Skin epidermis (tissue), 12 donors: ENCODE measurements around the gene ANKRA2.

ENCODE experiments used
- H3K27ac ChIP-seq, 21 experiments: fragments of 200-600 bp; sonication (generic) in 11 of 21; one replicate each; pipeline ENCODE4 v1.5.0; 2020; ENCODE audit warnings: mild to moderate bottlenecking in 3 of 21, inconsistent platforms in 2 of 21, moderate library complexity in 2 of 21
- H3K4me3 ChIP-seq, 7 experiments: fragments of 200-600 bp; sonication (generic) in 2 of 7; one replicate each; pipeline ENCODE4 v1.5.0; 2020; ENCODE audit warnings: inconsistent platforms in 2 of 7, mild to moderate bottlenecking in 2 of 7, moderate library complexity in 1 of 7

ANKRA2 gene, protein sequence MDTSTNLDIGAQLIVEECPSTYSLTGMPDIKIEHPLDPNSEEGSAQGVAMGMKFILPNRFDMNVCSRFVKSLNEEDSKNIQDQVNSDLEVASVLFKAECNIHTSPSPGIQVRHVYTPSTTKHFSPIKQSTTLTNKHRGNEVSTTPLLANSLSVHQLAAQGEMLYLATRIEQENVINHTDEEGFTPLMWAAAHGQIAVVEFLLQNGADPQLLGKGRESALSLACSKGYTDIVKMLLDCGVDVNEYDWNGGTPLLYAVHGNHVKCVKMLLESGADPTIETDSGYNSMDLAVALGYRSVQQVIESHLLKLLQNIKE

DNA sequence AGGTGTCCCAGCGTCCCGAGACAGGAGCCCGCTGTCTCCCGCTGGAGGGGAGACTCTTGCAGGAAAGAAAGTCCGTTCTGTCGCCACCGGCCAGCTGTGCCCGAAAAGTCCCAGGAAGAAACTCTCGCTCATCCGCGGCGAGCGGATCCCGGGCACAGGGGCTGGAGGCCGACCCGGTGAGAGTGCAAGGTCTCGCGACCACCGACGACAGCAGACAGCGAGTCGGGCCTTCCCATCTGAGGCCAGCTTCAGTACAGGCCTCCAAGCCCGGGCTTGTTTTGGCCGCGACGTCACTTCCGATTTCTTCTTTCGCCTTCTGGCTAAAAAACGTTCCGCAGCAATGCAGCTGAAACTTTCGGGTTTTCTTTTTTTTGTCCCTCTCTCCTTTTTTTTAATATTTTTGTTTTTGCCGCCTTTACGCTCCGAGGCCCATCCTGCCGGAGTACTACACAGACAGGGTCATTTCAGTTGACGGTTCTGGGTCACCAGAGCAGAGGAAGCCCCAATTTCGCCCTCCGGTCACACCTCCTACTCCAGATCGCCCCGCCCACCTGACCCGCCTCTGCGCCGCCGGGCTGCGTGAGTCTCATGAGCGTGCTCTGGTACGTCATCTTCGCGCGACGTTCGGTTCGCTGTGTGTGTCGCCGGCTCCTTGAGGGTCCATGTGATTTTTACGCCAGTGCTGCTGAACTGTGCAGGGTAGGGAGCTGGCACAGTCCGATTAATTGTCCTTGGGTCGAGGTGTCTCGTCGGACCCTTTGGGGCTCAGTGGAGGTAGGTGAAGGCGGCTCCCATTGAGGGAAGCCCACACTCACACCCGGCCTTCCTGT, at the start of gene ANKRA2, which contains the start of gene UTP15:
ANKRA2 (minus strand) TSS at position 501 of the 830 bp plus-strand sequence. CDS start 2,758 bp downstream, outside the sequence.
UTP15 (plus strand) TSS at position 605 of the 830 bp plus-strand sequence. CDS start 1,602 bp downstream, outside the sequence.
- Histone ChIP-seq H3K27ac (peak within 1 kb of the TSS; percentile 19 to 98 (median 94)), H3K4me3 (peak within 1 kb of the TSS; percentile 78 to 97 (median 89))

DNA sequence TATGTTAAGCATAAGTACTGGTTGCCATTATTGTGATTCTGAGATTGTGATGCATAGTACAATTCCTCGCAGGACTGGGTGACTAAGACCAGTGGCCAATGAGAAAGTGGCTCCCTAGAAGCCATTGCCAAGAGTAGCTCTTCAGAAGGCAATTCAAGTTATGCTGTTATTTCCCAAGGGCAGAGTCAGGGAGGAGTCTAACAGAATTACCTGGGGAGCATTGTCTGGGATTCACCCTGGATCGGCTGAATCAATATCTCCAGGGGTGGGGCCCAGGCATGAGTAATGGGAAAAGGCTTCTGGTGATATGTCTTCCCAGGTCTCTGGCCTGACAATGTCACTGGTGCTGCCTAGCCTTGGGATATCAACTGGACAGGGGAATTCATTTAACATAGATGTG, 49.6 kb upstream of the ANKRA2 start:
- peak overlapping the region in 1 of 21 experiments; percentile 37 for H3K27ac ChIP-seq

DNA sequence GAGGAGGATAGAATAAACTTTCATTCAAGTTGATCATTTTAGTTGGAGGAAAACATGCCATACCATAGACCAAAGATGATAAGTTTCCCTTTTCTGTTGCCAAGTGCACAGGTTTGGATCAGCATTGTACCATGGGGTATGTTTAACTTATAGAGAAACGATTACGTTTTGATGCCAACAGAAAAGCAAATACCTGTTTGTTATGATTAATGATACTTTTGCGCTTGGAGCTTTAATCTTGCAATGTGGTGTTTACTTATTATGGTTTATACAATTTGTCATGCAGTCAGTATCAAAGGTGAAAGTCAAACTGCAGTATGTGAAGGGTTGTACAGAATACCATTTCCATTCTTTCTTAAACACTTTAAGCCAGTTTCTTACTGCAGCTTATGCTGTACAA, 47.4 kb upstream of the ANKRA2 start:
- Histone ChIP-seq H3K4me3 (no peak overlapping the region), H3K27ac (no peak overlapping the region)

More for the DNA sequence above, 49.6 kb upstream of the ANKRA2 start:
- H3K4me3 ChIP-seq = no peak overlapping the region

DNA sequence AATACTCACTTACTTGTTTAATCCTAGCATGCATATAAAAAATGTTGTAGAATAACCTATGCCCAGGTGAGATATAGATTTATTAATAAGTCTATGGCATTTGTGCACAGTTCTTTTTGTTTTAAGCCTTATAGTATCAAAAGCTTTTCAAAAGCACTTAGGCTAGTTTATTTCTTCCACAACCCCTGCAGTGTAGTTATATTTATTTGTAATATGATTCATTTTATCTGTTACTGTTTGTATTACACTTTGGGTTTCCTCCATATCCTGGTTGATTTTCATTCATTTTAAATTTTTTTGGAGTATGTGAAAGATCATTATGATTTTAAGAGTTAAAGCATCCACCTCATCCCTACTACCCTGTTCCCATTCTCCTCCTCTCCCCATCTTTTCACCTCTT, 41.8 kb upstream of the ANKRA2 start:
- H3K4me3 ChIP-seq = no peak overlapping the region

DNA sequence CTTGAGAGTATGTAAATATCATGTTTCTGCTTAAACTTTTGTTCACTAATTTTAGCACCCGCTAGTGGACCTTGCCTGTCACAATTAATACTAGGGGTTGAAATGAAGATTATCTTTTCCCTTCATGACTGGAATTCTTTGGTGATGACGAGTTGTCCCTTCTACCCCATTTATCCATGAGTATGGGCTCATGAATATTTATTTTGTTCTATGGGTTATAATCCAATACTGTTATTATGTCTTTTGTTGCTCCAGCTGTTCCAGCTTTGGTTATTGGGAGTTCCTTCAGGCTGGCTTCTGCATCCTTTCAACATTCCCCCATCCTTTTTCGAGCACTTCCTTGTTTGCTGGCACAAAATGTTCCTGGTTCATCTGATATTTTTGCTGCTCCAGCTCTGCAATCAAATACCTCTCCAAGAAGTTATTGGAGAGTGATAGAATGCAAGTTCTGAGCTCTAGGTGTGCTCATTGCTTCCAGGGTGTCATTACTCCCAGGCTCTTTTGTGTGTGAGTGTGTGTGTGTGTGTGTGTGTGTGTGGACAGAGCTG, 40.8 kb upstream of the ANKRA2 start:
- Histone ChIP-seq H3K4me3 (no peak overlapping the region), H3K27ac (no peak overlapping the region)

More for the DNA sequence above, 41.8 kb upstream of the ANKRA2 start:
- H3K27ac ChIP-seq = no peak overlapping the region

DNA sequence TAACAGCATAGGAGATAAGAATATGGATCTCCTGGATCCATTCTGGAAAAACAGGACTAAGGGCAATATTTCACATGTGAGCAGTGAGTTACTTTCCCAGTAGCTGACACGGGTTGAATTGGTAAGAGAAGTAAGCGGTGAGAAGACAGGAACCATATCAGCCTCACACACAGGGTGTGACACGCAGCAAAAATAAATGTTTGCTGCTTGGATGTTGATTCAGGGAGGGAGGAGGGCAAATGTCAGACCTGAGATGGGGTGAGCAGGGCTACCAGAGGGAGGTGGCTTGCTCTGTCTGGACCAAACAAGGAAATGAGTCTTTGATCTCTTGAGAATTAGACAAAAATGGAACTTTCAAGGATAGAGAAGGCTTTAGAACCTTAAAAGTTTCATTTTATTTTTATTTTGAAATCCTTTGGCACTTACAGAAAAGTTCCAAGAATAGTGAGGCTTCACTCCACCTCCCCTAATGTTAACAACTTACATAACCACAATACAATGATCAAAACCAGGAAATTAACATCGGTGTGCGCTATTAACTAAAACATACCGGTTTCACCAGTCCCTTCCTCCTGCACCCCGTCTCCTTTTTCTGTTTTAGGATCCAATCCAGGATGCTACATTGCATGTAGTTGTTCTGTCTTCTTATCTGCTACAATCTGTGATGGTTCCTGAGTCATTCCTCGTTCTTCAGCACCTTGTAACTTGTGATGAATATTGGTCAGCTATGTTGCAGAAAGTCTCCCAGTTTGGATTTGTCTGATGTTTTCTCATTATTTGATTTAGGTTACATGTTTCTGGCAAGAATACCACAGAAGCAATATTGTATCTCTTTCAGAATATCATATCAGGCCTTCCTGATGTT, 40.0 kb upstream of the ANKRA2 start:
- H3K4me3 ChIP-seq = no peak overlapping the region
- H3K27ac ChIP-seq = peak overlapping the region in 1 of 21 experiments; percentile 14

DNA sequence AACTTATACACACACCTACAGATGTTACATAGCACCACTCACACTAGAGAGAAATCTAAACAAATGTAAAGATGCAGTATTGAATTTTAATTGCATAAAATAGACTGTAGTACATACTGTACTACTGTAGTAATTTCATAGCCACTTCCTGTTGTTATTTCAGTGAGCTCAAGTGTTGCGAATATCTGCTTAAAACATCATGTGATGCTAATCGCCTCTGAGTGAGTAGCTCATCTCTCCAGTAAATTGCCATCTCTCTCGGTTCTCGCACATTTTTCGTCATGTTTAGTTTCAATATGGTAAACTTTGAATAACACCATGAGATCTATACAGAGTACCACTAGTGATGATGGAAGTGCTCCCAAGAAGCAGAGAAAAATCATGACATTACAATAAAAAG, 38.6 kb upstream of the ANKRA2 start:
- H3K4me3 ChIP-seq = no peak overlapping the region
- no peak overlapping the region for H3K27ac ChIP-seq

DNA sequence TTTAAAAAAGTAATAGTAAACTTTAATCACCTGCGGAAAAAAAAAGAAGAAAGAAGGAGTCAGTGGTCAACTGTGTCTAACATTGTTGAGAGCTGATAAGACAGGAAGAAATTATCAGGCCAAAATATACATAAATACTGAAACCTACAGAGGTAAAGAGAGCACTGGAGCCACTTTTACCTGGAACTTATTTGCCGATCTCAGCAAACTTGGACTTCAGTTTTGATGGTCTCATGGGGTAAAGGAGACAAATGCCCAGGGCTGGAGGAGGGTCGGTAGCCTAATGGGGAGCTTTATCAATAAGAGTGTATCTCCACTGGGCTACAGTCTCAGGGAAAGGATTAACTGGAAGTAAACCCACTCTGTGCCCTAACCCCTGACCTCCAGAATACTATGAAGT, 33.9 kb upstream of the ANKRA2 start:
- Histone ChIP-seq H3K4me3 (no peak overlapping the region), H3K27ac (no peak overlapping the region)

DNA sequence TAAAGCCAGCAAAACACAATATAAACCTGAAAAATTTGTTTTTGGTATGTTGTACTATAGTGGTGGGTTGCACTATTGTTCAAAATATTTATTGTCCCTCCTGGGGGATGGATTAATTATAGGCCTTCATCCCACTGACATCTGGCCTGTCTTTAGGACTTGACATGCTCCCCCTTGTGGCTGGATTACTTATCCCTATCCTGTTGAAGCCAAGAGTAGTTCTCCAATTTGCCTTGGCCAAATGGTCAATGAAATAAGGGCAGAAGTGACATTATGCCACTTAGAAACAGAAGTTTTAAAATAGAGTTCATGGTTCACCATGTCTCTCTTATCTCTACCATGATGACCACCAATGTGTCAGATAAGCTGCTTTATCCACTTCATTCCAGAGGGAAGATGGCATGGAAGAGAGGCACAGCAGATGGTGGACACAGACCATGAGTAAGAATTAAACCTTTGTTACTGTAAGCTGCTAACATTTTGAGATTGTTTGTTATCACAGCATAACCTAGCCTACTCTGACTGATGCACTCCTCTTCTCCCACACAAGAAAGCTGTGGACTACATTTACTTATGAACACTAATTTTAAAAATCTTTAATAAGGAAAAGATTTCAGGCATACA, 31.4 kb upstream of the ANKRA2 start:
- no peak overlapping the region for H3K27ac ChIP-seq
- no peak overlapping the region for H3K4me3 ChIP-seq

DNA sequence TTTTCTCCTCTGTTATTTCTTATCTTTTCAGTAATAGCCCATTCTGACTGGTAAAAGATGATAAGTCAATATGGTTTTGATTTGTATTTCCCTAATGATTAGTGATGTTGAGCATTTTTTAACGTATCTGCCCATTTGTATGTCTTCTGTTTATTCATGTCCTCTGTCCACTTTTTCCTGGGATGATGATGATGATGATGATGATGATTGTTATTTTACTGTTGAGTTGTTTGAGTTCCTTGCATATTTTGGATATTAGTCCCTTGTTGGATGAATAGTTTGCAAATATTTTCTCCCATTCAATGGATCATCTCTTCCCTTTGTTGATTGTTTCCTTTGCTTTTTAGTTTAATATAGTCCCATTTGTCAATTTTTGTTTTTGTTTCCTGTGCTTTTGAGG, 27.1 kb upstream of the ANKRA2 start:
- H3K4me3 ChIP-seq = no peak overlapping the region
- no peak overlapping the region for H3K27ac ChIP-seq

DNA sequence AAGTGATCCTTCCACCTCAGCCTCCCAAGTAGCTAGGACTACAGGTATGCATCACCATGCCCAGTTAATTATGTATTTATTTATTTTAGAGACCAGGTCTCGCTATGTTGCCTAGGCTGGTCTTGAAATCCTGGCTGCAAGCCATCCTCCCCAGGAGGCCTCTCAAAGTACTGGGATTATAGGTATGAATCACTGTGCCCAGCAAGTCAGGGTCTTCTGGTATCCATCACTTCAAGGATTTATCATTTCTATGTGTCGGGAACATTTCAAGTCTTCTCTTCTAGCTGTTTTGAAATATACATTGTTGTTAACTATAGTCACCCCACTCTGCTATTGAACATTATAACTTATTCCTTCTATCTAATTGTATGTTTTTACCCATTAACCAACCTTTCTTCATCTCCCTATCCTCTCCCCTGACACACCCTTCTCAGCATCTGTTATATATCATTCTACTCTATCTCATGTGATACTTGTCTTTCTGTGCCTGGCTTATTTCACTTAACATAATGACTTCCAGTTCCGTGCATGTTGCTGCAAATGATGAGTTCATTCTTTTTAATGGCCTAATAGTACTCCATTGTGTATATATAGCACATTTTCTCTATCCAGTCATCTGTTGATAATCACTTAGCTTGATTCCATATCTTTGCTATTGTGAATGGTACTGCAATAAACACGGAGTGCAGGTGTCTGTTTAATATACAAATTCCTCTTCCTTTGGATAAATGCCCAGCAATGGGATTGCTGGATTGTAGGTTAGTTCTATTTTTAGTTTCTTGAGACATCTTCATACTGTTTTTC, 26.5 kb upstream of the ANKRA2 start:
- Histone ChIP-seq H3K4me3 (no peak overlapping the region), H3K27ac (no peak overlapping the region)

DNA sequence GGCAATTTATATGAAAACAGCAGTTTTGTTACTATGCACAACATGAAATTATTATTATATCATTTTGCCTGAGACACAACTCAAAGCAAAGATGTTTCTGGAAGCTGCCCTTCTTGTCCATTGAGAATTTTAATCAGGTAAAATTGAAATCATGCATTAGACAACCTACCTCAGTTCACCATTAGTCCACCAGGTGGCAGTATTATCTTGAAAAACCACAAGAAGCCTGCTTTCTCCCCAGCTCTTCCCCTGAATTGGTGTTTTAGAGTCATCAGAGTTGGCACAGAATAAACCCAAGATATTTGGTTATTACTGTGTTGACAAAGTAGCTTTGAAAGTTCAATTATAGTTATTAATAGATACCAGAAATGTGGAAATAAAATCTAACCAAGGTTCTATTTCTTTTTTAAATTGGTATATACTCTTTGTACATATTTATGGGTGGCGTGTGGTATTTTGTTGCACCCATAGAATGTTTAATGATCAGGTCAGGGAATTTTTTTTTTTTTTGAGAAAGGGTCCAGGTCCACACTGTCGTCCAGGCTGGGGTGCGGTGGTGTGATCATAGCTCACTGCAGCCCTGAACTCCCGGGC, 25.8 kb upstream of the ANKRA2 start:
- Histone ChIP-seq H3K27ac (no peak overlapping the region), H3K4me3 (no peak overlapping the region)

DNA sequence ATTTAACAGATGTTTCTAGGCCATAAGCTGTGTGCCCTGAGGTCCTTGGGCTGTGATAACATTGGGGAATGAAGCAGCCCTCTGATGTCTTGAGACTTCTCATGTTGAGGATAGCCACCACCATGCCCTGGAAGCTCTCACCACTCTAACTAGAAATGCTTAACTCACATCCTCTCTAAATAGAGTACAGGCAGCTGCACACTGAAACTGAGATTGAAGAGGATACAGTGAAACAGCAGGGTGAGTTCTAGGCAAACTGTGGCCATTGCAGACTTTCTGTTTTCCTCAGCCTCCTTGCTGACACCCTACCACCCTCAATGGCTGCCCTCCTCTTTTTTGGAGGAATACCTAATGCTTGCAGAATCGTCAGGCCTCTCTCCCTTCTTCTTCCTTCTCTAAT, 22.5 kb upstream of the ANKRA2 start:
- Histone ChIP-seq H3K4me3 (no peak overlapping the region), H3K27ac (no peak overlapping the region)

DNA sequence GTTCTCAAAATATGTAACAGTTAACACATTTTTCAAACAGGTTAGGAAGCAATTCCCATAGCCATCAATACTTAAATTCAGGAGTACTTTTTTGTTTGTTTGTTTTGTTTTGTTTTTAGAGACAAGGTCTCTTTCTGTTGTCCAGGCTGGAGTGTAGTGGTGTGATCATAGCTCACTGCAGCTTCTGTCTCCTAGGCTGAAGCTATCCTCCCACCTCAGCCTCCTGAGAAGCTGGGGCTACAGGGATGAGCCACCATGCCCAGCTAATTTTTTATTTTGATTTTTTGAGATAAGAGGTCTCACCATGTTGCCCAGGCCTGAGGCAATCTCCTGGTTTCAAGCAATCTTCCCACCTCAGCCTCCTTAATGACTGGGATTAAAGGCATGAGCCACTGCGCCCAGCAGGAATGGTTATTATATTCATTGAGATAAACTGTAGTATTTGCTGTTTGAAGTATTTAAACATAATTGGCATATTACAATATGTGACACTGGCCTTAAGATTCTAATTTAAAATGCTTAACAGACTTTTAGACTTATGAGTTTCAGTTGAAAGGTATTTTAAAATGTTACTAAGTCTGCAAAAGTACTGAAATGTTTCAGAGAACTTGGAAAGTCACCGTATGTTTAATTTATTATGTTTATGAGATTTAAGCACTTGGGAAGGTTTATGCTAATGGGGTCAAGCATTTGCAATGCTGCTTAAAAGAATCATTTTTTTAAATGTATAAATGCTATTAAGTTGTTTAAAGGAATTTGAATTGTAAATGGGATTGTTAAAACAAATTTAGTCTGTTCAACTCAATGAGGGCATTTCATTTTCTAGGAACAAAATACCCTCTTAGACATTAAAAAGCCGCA, 17.1 kb upstream of the ANKRA2 start:
- no peak overlapping the region for H3K4me3 ChIP-seq
- H3K27ac ChIP-seq = no peak overlapping the region

DNA sequence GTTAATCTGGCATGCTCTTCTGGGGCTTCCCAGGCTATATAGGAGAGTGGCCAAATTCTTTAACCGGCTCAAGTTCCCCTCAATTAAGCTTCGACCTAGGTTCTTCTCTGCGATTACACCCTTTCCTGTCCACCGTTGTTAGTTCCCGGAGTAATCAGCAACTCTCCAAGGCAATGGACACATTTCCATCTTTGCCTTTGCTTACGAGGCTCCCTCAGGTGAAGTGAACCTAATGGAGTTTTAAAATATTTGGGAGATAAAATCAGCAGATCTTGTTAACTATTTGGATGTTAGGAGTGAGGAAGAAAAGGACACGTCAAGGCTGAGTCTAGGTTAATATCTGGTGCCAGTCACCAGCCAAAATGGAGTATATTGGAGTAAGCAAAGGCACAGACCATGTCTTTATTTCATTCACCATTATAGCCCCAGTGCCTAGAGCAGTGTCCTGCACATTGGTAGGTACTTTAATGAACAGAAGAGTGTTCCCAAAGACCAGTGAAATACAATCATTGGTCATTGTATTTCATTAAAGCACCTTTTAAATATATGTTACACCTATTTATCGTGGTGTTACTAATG, 619 bp upstream of the ANKRA2 start:
- Histone ChIP-seq H3K4me3 (peak overlapping the region; percentile 78 to 97 (median 89)), H3K27ac (peak overlapping the region in 20 of 21 experiments; percentile 85 to 98 (median 94))

DNA sequence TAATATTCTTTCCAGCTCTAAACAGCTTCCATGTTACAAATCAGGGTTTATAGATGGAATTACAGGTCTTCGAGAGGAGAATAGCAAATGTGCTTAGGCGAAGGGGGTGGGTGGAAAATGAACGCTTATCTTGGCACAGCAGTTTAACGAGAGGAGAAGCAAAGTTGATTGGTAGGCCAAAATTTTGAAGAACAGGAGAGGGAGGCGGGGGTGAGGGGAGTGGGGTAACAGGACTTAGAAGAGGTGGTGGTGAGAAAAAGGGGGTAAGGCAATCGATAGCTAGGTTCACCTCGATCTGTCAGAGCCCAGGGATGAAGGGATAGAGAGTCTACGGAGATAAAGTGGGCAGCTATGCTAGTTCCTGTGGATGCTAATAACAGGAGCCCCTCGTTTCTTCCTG, 764 bp downstream of the ANKRA2 start:
- H3K4me3 ChIP-seq = peak overlapping the region; percentile 78 to 97 (median 89)
- peak overlapping the region; percentile 19 to 98 (median 94) for H3K27ac ChIP-seq

DNA sequence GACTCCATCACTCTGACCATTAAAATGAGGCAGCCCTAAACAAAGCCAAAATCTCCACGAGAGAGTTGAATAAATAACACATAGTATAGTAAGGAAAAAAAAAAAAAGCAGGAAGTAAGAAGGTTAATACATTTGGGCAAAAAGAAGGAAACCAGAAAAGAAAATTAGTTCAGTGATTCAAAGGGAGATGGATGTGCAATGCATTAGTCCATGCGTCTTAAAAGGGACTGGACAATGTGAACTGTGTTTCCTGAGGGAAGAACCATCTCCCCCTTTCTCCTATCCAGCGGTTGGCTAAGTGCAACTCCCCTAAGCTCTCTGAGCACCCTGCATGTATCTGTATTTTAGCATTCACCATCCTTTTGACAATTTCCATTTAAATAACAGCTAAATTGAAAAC, 1.4 kb downstream of the ANKRA2 start:
- Histone ChIP-seq H3K4me3 (peak overlapping the region; percentile 78 to 97 (median 89)), H3K27ac (peak overlapping the region in 11 of 21 experiments; percentile 85 to 98 (median 96))
